NCI-H524 treated with DMSO at 0.1 percent for 48 hours (cell line): Measurements from ENCODE around the gene DEFB131A.
"Not testable (repeated sequence)": the region's sequence is repeated elsewhere in the genome, so short reads cannot be mapped to it uniquely, and the experiment has no call there.

Source experiments
- DNase-seq: peaks from one replicate; lab custom pipeline; 2025; lab: John Stamatoyannopoulos, UW

The DEFB131A gene

GRCh38 chr4:9494256-9495035 lies 50.2 kb downstream of the DEFB131A start:
- DNase-seq: not testable (repeated sequence)

DNA sequence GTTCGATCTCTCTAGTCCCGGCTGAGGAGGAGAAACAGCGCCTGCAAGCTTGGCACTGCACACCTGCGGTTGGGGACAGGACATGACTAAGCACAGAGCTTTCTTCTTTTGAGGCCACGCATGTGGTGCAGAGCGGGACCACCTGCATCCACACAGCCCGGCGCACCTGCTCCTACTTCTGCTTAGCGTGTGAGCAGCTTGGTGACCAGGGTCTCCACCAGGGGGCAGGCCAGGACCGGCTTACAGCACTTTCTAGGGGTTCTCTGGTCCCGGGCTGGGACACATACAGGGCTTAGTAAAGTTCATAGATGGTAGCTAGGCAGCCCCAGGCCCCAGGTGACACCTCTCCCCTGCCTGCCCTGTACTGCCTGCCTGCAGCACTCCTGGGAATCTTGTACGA lies 51.2 kb downstream of the DEFB131A start:
- DNase-seq: not testable (repeated sequence)

- DNase-seq: not testable (repeated sequence)
These were observed 53.6 kb downstream of the DEFB131A start for GRCh38 chr4:9497575-9498467.

GRCh38 chr4:9498468-9499040 lies 54.3 kb downstream of the DEFB131A start:
- DNase-seq: not testable (repeated sequence)

- not testable (repeated sequence) for DNase-seq
These were observed 55.8 kb downstream of the DEFB131A start for GRCh38 chr4:9499974-9500487.
